ENCODE measurements around the gene TTLL5.
A peak's percentile ranks its signal among the peaks of the same experiment; 100 is the strongest.

The TTLL5 gene

DNA sequence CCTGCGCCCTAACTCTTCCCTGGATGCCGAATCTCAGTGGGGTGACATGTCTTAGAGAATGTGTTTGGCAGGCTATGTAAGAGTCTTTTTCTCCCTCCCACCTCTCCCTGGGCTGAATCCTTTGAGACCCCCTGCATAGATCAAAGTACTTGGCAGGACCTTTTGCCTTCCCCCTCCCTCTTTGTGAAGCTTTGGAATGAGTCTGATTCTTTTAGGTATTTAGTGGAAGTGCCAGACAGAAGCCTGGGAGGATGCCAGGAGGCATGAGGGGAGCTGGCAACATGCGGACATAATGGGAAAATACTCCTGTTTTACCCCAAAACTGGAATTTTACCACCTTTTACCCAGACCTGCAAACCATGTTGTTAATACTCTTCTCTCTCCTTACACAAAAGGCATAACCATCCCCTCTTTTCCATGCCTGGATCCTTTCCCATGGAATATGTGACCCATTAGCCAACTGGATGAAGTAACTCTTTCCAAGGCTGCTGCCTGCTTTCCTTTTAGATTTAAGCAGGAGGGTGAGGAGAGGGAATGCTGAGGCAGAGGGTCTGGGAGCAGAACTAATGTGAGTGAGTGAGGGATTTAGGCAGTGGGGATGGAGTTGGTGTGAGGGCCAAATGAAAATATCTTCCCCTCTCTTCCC is 41.7 kb downstream of the TTLL5 start:
- no peak for DNase-seq

DNA sequence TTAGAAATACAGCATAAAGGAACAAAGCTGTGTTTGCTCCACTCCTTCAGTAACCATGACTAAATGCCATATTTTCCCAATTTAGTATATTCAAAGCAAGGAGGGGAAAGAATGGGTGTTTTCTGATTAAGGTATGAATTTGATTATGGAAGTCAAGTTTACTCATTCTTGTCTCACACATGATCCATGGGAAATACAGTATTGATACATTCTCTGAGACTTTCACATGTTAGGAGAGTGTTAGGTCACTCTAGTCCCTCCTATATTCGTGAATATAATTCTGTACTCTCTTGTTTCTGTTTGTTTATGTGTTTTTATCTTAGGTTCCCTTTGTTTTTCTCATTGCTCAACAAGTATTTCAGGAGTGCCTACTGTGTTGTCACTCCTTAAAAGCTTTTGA is 42.4 kb downstream of the TTLL5 start:
- DNase-seq: no peak

DNA sequence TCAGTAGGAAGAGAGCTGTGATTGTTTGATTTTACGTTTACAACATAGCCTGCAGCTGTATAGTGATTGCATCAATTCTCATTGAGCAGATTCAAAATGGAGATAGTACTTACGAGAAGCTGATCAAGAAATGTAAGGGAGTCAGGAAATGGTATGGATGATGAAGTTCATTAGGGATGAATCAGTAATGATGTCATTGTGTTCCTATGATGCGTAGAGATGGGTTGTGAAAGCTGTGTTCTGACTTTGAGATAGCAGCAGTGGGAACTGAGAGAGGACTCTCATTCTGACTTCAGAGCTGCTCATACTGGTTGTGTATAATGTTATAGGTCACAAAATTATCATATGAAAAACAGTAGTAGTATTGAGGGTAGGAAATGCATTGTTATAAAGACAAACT is 44.0 kb downstream of the TTLL5 start:
- DNase-seq: no peak

DNA sequence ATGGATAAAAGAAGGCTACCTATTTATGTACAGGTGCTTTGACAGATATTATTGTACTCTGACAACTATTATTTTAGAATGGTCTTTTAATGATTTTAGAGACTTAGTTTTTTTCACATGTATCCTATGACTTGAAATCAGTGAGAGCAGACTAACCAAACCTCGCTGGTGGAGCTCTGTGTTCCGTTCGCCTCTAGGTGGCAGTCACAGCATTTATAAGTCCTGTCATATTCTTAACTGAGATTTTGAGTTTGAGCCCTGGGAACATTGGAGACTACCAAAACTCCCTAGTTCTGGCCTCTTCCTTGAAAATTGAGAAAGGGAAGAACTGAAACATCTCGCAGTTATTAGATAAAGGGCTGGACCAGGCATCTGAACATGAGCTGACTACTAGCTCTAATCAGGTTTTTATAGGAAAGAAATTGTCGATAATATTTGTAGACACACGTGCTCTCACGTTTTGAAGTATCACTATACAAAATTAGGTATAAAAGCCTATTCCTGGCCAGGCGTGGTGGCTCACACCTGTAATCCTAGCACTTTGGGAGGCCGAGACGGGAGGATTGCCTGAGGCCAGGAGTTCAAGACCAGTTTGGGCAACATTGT is 48.3 kb downstream of the TTLL5 start:
- DNase-seq: peak; percentile 34

DNA sequence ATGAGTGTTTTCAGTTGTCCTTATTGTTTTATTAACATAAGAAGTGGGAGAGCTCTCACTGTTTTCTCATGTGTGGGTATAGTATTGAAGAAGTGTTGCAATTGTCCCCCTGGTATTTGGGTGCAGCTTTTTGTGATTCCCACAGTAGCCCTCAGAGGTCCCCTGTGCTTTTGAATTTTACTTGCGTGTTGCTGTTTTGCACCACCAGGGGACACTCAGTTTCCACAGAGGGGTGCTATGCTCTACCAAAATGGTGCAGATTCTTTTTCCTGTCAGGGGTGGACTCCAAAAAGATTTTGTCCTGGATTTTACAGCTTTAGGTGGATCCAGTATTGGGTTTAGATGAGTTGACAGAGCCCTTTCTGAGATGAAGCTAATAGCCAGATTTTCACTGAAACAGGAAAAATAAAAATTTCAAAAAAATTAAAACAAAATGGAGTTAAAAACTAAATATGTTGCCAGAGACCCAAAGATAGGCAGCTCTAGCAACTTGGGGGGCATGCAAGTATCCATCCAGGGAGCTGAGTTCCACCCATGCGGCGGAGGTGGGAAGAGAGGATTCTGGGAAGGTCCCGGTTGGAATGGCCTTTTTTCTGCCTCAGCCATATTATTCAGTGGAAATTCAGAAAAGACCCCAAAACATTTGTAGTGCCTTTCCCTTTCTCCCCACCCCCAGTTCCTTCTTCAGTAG is 50.2 kb downstream of the TTLL5 start:
- DNase-seq: peak; percentile 2

DNA sequence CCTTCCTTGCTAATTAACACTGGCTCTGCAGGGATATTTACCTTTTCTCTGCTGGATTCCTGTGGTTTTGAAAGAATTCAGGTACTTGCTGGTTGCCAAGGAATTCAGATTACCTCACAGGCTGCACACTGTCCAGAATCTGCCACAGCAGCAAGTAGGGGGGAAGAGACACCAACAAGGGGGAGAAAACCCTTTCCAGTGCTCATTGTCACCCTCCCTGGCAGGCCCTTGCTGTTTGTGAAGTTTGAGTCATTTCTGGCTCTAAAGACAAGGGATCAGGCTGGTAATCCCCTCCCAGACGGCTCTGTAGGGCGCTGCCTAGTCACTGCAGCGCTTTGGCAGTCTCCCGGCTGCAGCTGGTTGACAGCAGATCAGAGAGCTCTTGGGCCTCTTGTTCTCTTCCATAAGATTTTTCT is 50.8 kb downstream of the TTLL5 start:
- no peak for DNase-seq

DNA sequence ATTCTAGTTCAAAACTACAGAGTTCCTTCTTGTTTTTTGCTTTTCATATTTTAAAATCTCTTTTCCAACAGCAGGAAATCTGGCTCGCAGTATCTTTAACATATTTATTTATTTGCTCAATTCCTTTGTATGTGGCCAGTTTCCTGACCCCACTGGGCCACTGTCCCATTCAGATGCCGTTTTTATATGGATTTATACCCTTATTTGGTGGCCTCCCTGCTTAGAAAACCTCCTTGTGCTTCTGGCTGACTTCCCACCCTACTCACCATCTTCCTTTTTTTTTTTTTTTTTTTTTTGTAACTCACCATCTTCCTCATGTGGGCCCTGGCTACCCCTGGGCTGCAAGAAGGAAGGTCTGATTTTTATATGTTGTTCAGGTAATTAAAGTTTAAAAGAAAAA is 53.9 kb downstream of the TTLL5 start:
- no peak for DNase-seq

DNA sequence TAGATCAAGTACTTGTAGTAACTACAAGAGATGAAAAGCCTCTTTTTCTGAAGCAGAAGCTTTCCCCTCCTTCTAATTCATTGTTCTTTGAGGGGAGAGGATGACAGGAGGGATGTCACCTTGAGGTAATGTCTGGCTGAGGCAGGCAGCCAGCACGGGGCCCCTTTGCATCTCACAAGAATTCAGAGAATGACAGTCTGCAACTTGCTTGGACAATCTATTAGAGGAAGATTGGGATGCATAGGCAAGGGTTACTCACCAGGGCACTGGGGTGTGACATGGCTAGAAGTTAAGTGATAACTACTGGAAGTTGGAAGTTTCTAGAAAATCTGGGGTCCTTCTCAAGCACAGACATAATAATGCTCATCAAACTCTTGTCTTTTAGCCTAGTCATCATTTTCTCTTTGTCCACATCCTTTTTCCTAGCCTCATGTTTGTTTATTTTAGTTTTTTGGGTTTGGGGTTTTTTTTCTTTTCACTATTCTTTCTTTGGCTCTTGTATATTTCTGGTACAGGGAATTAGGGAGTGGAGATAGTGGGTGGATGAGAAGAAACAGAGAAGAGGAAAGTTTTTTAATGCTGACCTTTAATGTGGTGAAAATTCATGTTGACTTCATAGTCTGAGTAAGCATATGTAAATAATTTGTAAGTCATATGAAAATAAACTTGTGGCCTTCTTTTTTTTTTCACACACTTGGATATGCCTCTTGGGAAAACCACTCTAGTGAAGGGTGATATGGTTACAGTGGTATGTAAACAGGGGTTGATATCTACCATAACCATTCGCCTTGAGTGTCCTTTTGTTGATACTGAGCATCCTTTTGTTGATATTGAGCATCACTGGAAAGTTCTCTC is 55.1 kb downstream of the TTLL5 start:
- no peak for DNase-seq

DNA sequence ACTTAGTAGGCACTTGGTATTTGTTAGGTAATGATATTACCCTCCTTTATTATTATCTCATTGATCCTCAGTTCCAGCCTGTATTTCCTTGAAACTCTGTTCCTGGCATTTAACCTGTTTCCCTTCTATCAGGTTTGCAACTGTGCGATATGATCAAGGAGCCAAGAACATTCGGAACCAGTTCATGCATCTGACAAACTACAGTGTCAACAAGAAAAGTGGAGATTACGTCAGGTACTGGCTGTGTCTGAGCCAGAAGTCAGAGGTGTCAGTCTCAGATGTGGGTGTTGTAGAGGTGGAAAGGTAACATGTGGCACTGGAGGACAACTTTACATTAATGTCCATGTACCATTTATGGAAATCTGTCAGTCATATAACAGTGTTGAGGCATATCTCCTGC is 56.7 kb downstream of the TTLL5 start:
- DNase-seq: no peak

DNA sequence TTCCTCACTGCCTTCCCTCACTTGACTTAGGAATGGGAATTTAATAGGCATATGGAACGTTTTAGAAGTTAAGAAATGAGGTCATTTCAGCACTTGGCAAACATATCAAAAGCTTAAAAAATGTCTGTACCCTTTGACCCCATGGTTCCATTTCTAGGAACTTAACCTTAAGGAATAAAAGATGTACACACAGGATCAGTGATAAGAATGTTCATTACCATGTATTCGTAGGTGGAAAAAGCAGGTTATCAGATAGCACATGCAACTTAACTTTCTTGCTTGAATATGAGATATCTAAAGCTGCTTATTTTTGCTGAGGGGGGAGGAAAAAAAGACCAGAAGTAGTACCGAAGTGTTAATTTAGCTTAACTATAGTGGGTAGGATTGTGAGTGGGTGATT is 57.2 kb downstream of the TTLL5 start:
- DNase-seq: no peak

DNA sequence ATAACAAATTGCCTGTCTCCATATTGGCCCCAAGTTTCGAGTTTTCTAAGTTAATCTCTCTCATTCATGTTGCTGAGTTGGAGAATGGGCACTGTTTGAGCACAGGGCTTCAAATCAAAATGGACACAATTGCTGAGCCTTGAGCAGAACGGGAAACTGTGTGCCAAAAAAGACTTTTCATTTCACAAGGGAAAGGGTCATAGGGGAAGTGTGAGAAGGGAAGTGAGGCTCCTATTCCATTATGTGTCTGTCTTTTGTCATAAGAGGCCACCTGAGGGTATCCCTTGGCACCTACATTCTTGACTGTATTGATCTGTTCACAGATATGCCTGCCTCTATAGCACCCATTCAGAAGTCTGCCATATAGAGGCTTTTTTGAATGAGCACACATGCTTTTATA is 59.1 kb downstream of the TTLL5 start:
- no peak for DNase-seq

DNA sequence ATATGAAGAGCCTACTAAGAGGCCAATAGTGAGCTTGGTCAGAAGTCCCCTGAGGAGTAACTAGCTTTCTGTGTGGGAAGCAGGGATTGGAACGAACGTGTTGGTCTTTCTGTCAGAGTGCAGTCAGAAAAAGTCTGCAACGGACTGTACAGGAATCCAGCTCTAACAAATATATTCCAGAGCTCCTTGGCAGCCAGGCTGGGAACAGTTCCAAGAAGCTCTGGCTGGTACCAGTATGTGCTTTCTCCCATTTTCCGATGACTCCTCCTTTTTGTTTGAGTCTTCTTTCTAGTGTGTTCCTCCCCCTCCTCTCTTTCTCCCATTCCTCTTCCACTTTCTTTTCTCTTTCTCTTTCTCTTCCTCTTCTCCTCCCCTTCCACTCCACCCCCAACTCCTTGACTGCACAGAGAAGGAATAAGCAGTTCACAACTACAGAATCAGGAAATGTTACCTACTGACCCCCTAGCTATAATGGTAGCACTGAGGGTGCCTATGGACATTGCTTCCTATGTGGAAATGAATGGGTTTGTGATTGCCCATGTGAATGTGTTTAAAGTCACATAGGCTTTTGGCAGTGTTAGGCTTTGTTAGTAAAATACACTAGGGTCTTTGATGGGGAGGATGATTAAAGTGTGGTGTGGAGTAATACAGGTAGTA is 59.9 kb downstream of the TTLL5 start:
- DNase-seq: no peak

DNA sequence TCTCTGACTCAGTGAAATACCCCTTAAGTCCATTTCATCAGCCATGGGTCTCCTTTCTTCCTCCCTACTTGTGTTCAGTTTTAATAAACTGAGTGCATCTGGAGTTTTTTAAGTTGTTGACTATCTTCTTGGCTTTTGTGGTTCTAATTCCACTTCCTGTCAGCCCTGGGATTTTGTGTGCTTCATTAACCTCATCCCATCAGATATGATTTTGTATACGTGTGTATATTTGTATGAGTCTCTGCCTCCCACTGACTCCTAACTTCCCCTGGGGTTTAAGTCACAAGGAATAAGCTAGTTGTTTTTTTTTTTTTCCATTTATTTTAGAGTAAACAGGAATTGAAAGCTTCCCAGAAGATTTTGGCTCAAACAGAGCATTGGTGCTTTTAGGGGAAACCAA is 62.7 kb downstream of the TTLL5 start:
- no peak for DNase-seq

DNA sequence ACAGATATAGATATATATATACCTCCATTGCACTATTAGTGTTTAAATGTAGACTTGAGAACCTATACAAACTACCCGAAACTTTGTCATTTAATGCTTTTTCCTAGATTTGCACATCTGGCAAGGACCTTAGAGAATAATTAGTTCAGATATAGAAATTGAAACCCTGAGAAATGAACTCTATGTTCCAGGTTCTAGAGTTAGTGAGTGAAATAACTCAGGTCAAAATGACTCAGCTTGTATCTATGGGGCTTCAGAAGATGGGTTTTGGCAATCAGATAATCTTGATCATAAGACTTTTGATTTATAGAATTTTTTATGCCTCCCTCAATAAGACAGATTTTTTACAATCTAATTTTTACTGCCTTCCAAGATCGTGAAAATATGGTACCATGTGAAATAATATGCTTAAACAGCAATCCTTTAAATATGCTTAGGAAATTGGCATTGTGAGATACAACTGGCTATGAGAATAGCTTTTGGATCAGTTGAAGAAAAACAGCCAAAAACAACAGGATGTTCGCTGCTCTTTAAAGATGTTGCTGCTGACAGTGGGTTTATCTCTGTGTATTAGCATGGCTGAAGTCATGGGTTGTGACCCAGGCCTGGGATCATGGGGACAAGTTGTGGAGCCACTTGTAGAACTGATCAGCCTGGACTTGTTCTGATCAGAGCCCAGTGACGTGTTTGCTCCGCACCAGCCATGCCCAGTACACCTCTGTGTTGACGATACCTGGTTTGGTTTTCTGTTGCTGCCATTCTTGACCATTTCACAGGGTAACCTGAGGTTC is 63.6 kb downstream of the TTLL5 start:
- no peak for DNase-seq

DNA sequence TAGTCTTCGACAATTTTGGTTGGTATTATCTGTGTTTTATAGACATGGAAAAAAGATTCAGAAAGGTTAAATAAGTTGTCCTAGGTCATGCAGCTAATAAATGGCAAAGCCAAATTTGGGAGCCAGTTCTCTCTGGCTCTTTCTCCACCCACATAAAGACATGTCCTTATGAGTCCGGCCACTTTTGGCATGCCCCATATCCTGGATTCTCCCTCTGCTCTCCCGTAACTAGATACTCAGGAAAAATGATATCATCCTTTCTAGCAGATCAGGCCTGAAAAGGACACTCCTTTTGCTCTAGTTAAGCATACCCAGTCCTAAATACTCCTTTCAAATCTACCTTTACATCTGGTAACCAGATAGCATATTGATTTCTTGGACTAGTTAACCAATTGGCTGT is 64.4 kb downstream of the TTLL5 start:
- no peak for DNase-seq

DNA sequence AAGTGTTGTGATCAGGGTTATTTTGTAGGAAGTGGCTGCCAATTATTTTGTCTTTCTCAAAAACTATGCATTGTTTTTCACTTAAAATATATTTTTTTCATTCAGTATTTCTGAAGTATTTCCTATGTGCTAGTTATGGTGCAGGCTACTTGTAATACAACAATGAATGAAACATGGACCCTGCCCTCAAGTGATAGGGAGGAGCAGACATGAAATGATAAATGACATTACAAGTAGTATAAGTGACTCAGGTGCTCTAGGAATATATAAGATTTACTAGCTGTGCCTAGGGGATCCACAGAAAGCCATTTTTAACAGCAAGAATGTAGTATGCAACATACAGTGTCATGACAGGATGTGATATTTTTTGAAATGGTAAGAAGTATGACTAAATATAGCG is 65.3 kb downstream of the TTLL5 start:
- no peak for DNase-seq

DNA sequence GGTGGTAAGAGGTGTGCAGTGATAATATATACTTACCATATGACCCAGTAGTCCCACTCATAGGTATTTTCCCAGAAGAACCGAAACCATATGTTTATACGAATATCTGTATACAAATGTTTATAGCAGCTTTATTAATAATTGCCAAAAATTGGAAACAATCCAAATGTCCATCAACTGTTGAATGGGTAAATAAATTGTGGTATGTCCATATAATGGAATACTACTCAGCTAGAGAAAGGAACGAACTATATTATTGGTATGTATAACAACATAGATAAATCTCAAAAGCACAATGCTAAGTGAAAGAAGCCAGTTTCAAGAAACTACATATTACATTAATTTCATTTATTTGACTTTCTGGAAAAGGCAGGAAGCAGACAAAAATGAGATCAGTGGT is 66.1 kb downstream of the TTLL5 start:
- DNase-seq: no peak

DNA sequence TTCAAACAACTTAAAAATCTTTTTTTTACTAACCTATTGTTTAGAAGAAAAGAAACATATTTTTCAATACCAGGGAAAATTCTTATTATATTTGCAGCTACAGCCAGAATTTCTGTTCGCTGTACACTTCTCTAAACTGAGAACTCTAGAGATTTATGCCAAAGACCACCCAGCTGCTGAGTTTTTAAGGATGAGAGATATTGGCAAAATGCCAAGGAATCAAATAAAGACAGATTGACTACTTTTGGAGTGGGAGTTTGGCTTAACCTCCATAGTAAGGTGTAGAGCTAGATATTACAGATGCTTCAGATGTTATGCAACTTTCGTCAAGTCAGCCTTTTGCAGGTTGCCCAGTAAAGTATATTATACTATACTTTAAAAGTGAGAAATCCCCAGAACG is 71.8 kb downstream of the TTLL5 start:
- DNase-seq: no peak

DNA sequence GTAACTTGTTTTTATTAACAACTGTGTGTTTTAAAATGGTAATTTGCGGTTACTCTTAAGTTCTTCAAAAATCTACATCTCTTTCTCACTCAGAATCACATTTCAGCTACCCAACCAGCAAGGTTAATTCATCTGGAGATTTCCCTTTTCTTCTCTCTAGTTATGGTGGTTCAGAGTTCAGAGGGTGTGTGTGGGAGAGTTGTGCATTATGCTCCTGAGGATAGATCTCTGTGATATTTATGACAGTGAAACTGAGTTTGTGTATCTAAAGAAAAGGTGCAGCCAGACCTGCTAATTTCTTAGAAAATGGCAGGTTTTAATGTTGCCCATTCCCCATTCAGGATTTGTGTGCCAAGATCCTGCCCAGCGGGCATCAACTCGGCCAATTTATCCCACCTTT is 73.8 kb downstream of the TTLL5 start:
- no peak for DNase-seq

DNA sequence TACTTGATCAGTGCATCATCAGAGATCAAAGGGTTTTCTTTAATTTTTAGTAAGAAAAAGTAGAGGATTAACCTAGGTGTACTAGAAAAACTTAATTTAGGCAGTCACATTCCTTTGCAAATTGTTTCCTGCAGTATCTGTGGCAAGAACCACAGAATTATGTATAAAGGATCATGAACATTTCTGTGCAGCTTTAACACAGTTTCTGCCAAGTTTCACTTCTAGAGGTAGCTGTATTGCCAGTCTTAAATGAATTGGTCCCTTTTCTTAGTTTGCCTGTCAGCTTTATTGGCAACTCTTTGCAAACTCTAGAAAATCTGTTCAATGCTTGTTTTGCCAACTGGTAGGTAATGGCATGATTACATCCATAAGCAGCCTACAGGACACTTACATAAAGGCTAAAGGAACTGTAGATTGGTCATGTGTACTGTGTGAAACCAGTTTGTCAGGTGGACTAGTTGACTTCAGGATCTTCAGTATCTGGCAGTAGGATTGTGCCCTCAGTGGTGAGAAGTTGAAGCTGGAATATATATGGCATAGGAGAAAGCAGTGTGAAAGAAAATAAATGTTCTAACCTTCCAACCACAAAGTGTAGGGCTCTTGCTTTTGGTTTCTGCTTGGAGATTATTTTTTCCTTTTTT is 75.9 kb downstream of the TTLL5 start:
- no peak for DNase-seq

DNA sequence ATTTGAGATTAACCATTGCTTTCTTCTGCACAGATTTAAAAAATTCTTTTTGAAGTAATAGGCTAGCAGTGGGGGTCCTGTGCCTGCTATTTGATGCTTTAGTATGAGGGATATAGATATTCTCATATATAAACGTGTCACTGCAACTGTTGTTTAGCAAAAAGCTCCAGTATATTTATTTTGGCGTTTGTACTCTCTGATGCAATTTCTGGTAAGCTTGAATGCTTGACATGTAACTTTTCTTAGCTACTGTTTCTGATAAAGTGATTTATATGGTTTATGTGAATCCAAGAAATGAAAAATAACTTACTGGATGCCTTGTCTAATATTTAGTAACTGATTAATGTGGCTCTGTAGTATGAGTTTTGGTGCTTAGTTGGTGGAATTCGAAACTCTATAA is 77.1 kb downstream of the TTLL5 start:
- no peak for DNase-seq

DNA sequence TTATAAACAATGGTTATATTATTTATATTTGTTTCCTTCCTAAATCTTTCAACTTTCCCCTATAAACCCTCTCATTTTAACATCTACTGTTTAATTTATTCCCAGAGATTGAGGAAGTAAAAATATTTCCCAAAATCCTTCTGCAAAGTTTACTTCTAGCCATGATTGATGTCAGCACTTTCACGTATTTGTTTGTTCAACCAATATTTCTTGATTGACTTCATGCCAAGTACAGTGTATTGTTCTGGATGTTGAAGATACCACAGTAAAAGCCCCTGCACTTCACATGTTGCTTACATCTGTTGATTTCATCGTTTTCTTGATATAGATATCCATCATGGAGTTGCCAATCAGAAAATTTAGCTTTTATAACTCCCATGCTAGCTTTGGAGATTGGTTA is 81.8 kb downstream of the TTLL5 start:
- no peak for DNase-seq
